ENCODE data around the gene NCK2. TPM values are rescaled to one million over a fixed set of nuclear protein-coding genes. Genes with fewer than 3 reads are reported as not detected.

Gene NCK2
- total RNA-seq, 1 experiment from 2014 or later = 30.3 TPM

DNA sequence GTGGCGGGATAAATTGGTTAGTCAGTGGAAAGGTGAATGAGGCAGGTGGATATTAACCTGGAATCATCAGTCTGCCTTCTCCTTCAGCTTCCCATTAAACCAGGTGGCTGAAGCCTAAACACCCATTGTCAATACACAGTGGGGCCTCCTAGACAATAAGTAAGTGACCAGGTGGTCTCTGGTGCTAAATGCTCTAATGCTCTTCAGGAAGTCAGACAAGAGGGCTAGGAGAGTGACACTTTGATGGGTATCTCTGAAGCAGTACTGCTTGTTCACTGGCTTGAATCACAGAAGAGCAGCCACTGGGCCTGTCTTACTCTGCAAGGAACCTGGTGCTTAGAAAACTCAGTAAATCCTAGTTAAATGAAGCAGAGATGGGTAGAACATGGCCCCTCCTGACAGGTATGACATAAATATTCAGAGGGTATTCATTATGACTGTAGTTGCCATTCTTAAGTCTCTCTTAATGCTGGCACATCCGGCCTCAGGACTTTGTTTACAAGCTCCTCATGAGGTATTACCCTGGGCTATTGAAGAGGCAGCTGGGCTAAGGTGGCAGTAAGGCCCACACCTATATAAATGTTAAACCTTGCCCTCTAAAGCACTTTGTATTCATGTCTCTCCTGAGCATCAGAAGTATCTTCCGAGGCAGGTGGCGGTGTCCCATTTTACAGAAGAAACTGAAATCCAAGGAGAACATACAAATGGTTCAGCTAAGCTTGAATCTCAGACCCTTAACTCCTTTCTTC, 104.9 kb downstream of the NCK2 start:
- DNase-seq (ENCODE audit: low read depth) = no peak
- in situ Hi-C loops (cut with HindIII; ENCODE audit: low pct_unique_long_range_greater_than_20kb, low sequenced_read_pairs) = no loop called here

DNA sequence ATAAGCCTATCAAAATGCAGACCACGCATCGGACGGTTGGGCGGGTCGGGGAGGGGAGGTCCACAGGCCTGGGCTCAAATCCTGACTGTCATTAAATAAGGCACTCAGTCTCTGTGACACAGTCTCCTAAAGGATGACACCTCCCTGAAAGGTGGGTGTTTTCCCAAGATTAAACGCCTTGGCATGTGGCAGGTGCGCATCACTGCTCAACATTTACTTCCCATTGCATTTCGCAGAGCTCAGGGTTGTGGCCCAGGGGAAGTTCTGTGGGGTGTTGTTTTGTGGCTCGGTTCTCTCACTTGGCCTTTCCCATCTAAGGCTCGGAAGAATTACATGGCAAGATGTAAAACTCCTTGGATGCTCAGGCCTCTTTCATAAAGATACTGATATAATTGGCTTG, 107.4 kb downstream of the NCK2 start:
- no peak for DNase-seq (ENCODE audit: low read depth)
- in situ Hi-C loops (cut with HindIII; ENCODE audit: low pct_unique_long_range_greater_than_20kb, low sequenced_read_pairs) = no loop called here

DNA sequence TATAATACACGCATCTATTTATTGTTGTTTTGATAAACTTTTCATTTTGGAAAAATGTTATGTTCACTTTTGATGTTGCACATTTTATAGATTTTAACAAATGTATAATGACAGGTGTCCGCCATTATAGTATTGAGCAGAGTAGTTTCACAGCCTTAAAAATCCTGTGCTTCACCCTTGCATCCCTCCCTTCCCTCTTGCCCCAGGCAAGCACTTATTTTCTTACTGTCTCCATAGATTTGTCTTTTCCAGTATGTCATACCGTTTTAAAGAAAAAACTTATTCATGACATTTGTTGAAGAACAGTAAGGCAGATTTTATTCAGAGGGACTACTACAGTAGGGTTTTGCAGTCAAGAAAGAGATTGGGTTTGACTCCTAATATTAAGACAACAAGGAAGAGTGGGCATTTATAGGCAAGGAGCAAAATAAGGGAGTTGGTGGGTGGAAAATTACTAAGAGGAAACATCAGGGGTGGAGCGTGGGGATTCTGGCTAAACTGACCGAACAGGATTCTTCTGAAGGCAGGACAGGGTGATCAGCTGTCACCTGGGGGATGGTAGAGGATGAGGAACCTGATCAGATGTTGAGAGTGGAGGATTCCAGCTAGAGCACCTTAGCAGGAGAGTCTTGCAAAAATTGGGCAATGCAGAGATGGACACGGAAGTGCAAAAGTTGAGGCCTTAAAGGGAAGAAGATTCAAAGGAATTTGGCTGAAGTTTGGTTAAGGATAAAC, 108.8 kb downstream of the NCK2 start:
- no peak for DNase-seq (ENCODE audit: low read depth)
- in situ Hi-C loops (cut with HindIII; ENCODE audit: low pct_unique_long_range_greater_than_20kb, low sequenced_read_pairs) = no loop called here

DNA sequence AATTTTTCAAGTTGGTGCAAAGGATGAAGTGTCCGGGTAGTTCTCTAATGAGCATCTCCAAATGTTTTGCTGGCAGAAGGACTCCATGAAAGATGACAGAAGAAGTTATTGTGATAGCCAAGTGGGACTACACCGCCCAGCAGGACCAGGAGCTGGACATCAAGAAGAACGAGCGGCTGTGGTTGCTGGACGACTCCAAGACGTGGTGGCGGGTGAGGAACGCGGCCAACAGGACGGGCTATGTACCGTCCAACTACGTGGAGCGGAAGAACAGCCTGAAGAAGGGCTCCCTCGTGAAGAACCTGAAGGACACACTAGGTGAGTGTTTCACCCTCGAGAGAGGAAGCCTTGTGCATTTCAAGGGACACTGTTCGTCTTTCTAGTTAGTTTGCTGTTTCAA, 110.3 kb downstream of the NCK2 start:
- in situ Hi-C loops (cut with HindIII; ENCODE audit: low pct_unique_long_range_greater_than_20kb, low sequenced_read_pairs) = no loop called here
- DNase-seq (ENCODE audit: low read depth) = no peak

DNA sequence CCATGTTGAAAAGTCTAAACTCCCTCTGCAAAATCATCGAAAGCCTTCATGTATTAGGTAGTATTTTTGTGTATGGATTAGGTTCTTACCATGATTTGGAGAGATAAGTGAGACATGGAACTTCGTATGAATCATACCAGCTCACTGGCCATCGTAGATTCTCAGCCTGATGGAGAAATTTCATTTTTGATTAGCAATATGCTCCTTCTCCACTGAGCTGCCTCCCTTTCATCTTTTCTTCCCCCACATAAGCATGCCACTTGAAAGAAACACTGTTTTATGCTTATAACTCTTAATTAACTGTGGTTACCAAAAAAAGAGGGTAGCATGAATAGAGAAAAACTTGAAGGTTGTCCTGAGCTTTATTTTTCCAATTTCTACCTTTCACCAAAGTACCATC, 111.9 kb downstream of the NCK2 start:
- in situ Hi-C loops (cut with HindIII; ENCODE audit: low pct_unique_long_range_greater_than_20kb, low sequenced_read_pairs) = no loop called here
- DNase-seq (ENCODE audit: low read depth) = no peak

DNA sequence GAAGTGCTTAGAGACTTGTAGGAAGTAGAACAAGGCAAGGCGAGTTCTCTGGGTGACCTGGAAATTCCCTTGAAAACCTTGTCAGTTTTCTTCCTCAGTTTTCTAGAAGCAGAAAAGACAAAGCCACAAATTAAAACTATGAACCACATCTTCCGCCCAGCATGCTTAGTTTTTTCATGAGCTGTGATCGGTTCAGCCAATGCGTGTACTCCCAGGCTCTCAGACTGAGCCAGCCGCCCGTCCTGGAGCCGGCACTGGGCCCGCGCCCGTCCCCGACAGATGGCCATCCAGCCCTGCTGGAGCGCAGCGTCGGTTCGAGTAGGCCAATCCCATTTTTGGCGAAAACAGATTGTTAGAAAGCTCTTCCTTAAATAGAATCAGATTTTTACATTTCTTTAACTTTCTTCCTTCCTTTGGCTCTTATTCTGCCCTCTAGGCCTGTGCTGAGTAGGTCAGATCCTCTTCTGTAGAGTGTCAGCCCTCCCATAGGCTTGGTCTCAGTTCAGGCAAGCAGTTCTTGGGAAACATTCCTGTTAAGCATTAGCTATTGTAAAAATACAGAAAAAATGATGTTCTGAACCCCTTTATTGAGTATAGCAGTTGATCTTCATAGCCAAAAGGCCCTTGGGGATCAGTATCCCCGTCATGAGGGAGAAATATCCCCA, 112.5 kb downstream of the NCK2 start:
- in situ Hi-C loops (cut with HindIII; ENCODE audit: low pct_unique_long_range_greater_than_20kb, low sequenced_read_pairs) = no loop called here
- DNase-seq (ENCODE audit: low read depth) = no peak

DNA sequence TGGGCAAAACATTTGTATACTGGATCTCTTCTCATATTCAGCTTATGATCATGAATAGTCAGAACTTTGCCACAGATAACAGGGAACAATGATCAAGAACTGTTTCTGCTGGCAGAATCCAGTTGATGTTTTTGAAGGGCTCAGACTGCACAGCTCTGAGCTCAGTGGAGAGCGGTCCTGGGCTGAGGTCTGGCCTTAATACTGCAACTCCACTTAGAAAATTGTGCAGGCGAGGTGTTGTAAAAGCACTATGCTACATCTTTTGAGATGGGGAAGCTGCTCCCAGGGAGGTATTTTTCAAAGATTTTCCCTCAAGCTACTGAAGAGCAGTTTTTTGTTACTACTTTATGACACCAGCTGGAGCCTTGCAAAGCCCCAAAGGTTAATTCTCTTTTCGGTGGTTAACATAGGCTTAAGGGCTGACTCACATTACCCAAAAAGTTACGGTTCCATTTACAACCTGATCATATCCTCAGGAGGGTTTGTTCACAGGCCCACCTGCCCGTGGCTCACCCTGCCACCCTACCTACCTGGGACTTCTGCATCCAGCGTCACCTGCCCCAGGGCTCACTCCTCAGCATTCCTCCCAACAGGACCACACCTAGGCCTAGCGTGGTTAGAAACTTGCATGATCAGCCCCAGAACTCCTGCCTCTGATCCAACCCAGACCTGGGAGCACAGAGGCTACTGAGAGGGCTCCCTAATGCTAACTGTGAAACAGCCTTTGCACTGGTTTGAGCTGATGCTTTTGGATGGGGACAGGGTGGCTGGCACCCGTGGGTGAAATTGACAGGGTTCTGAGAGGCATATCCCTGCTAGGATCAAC, 114.4 kb downstream of the NCK2 start:
- no peak for DNase-seq (ENCODE audit: low read depth)
- in situ Hi-C loops (cut with HindIII; ENCODE audit: low pct_unique_long_range_greater_than_20kb, low sequenced_read_pairs) = no loop called here

DNA sequence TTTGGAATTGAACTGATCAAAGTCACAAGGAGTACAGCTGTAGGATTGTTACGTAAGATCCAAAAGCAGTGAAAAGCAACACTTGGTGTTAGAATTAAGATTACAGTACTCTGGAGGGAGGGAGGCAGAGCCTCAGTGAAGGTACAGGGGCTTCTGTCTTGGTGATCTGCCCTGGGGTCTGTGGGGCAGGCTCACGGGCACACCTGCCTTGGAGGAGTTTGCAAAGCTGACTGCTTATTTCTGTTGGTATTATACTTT, 114.9 kb downstream of the NCK2 start:
- DNase-seq (ENCODE audit: low read depth) = no peak
- in situ Hi-C loops (cut with HindIII; ENCODE audit: low pct_unique_long_range_greater_than_20kb, low sequenced_read_pairs) = no loop called here

DNA sequence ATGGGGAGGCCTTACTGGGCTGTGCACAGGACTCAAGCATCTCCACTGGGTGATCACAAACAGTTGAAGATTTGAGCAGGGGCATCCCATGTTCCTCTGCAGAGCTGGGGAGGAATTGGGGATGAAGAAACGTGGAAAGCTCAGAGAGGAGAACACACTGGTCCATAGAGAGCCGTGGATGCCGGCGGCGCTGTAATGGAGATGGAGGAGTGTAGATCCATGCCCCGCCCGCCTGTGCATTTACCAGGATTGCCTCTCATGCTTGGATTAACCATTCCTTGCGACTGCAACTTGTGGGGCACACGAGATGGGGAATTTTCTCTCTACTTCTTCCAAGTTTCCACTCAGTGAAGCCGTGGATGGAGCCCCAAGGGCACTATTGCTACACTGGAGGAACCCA, 115.9 kb downstream of the NCK2 start:
- DNase-seq (ENCODE audit: low read depth) = no peak
- in situ Hi-C loops (cut with HindIII; ENCODE audit: low pct_unique_long_range_greater_than_20kb, low sequenced_read_pairs) = no loop called here

DNA sequence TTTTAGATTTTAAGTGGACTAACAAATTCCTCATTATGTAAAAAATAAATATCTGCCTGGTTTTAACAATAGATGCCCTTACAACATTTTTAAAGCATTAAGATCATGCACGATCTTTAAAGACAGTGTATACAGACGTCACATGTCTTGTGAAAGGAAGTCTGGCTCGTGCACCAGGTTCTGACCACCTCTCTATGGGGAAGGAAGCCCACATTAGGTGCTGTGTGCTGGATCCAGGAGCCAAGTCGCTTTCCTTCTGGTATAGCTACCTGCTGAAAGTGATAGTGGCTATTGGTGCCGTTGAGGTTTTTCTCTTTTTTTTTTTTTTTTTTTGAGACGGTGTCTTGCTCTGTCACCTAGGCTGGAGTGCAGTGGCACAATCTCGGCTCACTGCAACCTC, 116.5 kb downstream of the NCK2 start:
- in situ Hi-C loops (cut with HindIII; ENCODE audit: low pct_unique_long_range_greater_than_20kb, low sequenced_read_pairs) = no loop called here
- no peak for DNase-seq (ENCODE audit: low read depth)

DNA sequence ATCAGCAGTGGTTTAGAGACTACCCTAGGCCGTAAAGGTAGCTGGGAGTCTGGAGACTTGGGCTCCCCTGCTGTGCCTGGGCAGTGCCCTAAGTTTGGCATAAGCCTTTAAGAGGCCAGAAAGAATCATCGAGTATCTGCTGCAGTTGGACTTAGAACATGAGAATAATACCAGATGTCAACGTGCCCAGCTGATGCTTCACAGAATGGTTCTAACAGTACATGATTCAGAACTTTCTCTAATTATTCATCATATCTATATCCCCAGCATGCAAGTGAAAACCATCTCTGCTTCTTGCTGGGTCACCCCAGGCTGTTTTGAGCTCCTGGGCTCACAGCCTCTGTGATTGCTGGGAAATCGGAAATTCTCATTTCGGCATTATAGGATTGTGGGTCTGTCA, 118.1 kb downstream of the NCK2 start:
- in situ Hi-C loops (cut with HindIII; ENCODE audit: low pct_unique_long_range_greater_than_20kb, low sequenced_read_pairs) = no loop called here
- DNase-seq (ENCODE audit: low read depth) = no peak

DNA sequence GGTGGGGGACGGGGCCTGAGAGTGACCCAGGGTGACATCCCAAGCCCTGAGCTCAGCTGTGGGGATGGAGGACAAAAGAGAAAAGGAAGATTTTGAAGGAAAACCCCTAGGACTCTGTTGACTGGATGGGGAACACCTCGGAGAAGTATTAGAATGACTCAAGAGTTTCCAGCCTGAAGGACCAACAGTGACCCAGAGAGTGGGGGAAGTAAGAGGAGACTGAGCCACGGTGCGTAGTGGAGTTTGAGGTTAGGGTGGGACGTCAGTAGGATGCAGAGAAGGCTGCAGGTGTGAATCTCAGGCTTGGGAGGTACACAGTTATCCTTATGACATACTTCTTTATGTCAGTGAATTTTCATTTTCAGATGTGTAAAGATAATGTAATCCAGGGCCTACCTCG, 119.5 kb downstream of the NCK2 start:
- DNase-seq (ENCODE audit: low read depth) = no peak
- in situ Hi-C loops (cut with HindIII; ENCODE audit: low pct_unique_long_range_greater_than_20kb, low sequenced_read_pairs) = no loop called here

DNA sequence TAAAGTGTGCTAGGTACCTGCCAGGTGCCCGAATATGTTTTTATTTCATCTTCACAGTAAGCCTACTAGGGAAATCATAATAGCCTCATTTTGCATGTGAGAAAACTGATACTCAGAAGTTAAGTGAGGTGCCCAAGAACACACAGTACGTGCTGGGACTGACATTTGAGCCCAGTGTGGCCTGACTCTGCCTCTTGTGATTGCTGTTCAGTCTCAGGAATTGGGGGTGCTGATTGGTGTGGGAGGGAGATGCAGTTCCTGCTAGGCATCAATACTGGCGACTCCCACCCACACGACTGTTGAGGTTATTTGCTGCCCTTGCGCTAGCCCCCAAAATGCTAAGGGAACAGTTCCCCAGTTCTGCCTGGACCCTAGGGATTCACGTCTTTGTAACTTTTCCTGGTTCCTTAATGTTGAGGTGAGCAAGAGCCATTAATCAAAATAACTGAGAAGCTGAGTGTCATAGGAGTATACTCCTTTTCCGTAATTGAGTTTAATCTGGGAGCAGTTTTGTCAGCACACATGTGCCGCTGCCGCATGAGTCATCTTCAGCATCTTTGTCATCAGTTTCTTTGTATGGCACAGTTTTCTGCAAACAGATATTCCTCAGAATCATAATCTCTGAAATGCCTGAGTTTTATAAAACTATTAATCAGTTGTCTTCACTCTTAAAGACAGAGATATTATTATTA, 120.7 kb downstream of the NCK2 start:
- DNase-seq (ENCODE audit: low read depth) = no peak

DNA sequence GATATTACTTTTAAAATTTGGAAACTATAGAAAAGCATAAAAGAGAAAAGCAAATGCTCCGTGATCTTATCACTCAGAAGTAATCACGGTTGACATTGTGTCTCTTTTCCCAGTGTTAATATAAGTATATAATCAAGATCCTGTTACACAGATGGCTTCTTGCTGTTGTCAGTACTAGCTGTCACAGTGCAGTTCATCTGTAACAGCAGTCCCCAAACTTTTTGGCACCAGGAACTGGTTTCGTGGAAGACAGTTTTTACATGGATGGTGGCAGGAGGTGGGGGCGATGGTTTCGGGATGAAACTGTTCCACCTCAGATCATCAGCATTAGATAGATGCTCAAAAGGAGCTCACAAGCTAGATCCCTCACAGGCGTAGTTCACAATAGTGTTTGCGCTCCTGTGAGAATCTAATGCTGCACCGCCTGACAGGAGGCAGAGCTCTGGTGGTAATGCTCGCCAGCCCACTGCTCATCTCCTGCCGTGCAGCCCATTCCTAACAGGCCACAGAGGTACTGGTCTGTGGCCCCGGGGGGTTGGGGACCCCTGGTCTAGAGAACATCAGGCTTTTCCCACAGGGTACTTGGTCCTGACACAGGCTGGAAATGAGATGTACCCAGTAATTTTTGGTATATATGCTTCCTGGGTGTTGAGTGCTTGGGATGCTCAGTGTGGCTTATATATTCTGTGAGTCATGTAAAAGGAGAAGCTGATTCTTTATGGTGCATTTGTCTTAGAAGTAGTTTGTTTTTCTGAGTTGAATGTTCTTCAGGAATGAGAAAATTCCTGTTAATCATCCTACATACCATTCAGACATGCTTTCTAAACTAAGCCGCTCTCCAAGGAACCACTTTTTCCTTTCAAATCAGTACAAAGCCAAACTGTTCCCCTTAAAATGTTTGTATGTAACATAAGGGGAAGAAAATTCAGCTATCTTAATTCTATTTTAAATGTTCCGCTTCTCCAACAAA, 121.8 kb downstream of the NCK2 start:
- in situ Hi-C loops (cut with HindIII; ENCODE audit: low pct_unique_long_range_greater_than_20kb, low sequenced_read_pairs) = no loop called here
- DNase-seq (ENCODE audit: low read depth) = no peak

More for the DNA sequence above, 120.7 kb downstream of the NCK2 start:
- in situ Hi-C loops (cut with HindIII; ENCODE audit: low pct_unique_long_range_greater_than_20kb, low sequenced_read_pairs) = no loop called here

DNA sequence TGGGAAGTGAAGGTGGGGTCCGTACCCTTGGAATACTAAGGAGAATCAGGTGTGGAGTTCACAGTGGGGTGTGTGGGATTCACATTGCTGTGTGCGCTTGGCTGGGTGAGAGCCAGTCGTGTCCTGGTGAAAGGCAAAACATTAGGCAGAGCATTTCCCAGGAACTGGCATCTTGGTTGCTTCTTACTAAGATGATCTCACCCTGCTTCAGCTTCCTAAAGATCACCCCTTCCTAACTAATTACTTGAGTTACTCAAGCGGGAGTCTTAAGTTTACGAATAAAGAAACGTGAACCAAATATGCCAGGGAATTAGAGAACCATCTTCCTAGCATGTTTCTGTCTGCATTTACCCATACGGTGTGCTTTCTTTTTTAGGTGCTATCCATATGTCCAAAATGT, 122.9 kb downstream of the NCK2 start:
- DNase-seq (ENCODE audit: low read depth) = no peak
- in situ Hi-C loops (cut with HindIII; ENCODE audit: low pct_unique_long_range_greater_than_20kb, low sequenced_read_pairs) = no loop called here

DNA sequence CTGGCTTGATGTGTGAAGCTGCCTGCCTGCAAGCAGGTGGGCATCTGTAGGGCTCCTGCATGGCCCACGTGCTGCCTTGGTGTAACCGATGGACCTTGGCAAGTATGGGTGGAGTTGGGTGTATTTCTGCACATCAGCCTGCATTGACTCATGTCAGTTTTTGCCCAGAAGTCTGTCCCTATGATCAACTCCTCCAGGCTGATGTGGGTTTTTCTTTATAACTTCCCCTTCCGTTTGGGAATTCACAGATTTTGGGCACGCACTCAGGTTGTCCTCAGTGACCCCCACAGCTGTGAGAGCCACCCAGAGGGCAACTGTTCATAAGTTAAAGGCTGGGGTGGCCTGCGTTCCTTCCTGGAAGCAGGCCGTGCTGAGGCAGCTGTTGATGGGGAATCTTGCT, 123.3 kb downstream of the NCK2 start:
- in situ Hi-C loops (cut with HindIII; ENCODE audit: low pct_unique_long_range_greater_than_20kb, low sequenced_read_pairs) = no loop called here
- no peak for DNase-seq (ENCODE audit: low read depth)

DNA sequence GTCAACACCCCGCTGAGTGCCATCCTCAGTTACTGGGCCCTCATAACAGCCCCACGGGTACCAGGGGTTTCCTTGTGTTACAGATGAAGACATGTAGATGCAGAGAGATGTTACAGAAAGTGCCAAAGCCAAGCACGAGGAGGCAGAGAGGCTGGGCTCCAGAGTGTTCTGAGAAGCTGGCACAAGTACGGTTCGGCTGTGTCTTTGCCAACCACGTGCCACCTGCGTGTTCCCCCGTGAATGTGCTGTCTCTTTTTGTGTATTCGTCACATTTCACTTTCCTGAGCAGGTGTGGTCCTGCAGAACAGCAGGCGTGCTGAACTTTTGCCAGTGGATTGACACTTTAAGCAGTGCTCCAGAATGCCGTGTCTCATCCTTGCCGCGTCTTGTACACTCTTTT, 124.6 kb downstream of the NCK2 start:
- no peak for DNase-seq (ENCODE audit: low read depth)
- in situ Hi-C loops (cut with HindIII; ENCODE audit: low pct_unique_long_range_greater_than_20kb, low sequenced_read_pairs) = no loop called here
